ENCODE measurements around the gene CLK1. TPM values are rescaled to one million over a fixed set of nuclear protein-coding genes. Genes with fewer than 3 reads are reported as not detected.
"Not testable (repeated sequence)": the region's sequence is repeated elsewhere in the genome, so short reads cannot be mapped to it uniquely, and the experiment has no call there.

The CLK1 gene
- total RNA-seq, 2 donors from 2014 or later, result 161 to 178 TPM

GRCh38 chr2:200845669-200846325 lies 18.7 kb downstream of the CLK1 start:
- Mint-ChIP-seq H3K36me3 (ENCODE audit: insufficient read depth in 2 of 2) (peaks cover 0 to 6% of the 10 kb centered on the region in 2 donors), H3K9me3 (no peaks in the 10 kb centered on the region), H3K27me3 (ENCODE audit: low read depth) (no peaks in the 10 kb centered on the region), H3K27ac (peak overlapping the region; percentile 4), H3K4me3 (no peak overlapping the region), H3K4me1 (ENCODE audit: low read depth) (no peaks in the 10 kb centered on the region)
- ATAC-seq (replicated peaks in 1 of 2) (peak; percentile 5 to 21), DNase-seq (no peak)

- H3K4me1 Mint-ChIP-seq (ENCODE audit: low read depth), result no peaks in the 10 kb centered on the region
- no peaks in the 10 kb centered on the region for H3K27me3 Mint-ChIP-seq (ENCODE audit: low read depth)
- H3K27ac Mint-ChIP-seq, result no peak overlapping the region
- no peak for DNase-seq
- H3K4me3 Mint-ChIP-seq, result no peak overlapping the region
- ATAC-seq (replicated peaks in 1 of 2), result peak; percentile 10 to 24
- H3K9me3 Mint-ChIP-seq, result no peaks in the 10 kb centered on the region
- no peaks in the 10 kb centered on the region for H3K36me3 Mint-ChIP-seq (ENCODE audit: insufficient read depth in 2 of 2)
Observed at GRCh38 chr2:200845194-200845593, 19.3 kb downstream of the CLK1 start.

GRCh38 chr2:200843993-200844948 lies 20.2 kb downstream of the CLK1 start:
- Mint-ChIP-seq H3K4me3 (no peak overlapping the region), H3K9me3 (no peaks in the 10 kb centered on the region), H3K36me3 (ENCODE audit: insufficient read depth in 2 of 2) (no peaks in the 10 kb centered on the region), H3K4me1 (ENCODE audit: low read depth) (no peaks in the 10 kb centered on the region), H3K27me3 (ENCODE audit: low read depth) (no peaks in the 10 kb centered on the region), H3K27ac (no peak overlapping the region)
- ATAC-seq (replicated peaks in 1 of 2) (peak; percentile 5 to 22), DNase-seq (no peak)

GRCh38 chr2:200839513-200839912 lies 24.9 kb downstream of the CLK1 start:
- DNase-seq (no peak), ATAC-seq (replicated peaks in 1 of 2) (no peak)
- Mint-ChIP-seq H3K9me3 (peaks cover 6 to 8% of the 10 kb centered on the region in 2 donors), H3K4me1 (ENCODE audit: low read depth) (no peaks in the 10 kb centered on the region), H3K4me3 (no peak overlapping the region), H3K27ac (no peak overlapping the region), H3K36me3 (ENCODE audit: insufficient read depth in 2 of 2) (peaks cover 1 to 13% of the 10 kb centered on the region in 2 donors), H3K27me3 (ENCODE audit: low read depth) (no peaks in the 10 kb centered on the region)

DNA sequence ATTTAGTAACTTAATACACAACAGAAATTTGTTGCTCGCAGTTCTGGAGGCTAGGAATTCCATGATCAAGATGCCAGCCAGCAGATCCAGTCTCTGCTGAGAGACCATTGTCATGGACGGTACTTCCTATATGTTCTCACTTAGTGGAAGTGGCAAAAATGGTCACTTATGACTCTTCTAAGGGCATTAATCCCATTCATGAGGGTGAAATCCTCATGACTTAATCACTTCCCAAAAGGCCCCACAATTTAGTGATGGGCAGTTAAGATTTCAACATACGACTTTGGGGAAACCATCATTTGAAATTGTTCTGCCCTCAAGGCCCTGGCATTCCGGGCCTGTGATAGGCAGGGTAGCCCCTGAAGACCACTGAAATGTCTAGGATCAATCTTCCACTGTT lies 29.8 kb downstream of the CLK1 start:
- H3K4me3 Mint-ChIP-seq, result no peak overlapping the region
- H3K36me3 Mint-ChIP-seq (ENCODE audit: insufficient read depth in 2 of 2), result peaks cover 1 to 13% of the 10 kb centered on the region in 2 donors
- H3K9me3 Mint-ChIP-seq, result peaks cover 6 to 8% of the 10 kb centered on the region in 2 donors
- DNase-seq, result no peak
- no peaks in the 10 kb centered on the region for H3K27me3 Mint-ChIP-seq (ENCODE audit: low read depth)
- H3K27ac Mint-ChIP-seq, result no peak overlapping the region
- ATAC-seq (replicated peaks in 1 of 2), result no peak
- no peaks in the 10 kb centered on the region for H3K4me1 Mint-ChIP-seq (ENCODE audit: low read depth)

DNA sequence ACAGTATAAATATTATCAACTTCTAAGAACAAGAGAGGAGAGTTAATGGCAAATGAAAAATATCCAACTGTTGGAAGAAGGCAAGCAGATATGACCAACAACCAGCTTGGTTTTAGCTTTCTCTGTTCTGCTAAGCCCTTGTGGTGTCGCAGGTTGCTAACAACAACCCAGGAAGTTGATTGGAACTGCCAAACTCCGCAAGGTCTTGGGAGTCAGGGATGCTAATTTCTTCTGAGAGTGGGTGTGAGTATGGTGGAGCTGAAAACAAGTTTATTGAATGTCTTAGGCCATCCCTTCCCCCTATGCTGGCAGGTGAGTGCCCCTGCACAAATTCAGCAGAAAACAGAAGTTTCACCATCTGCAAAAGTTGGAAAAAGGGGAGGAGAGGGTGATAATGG lies 35.2 kb downstream of the CLK1 start:
- DNase-seq (no peak), ATAC-seq (replicated peaks in 1 of 2) (no peak)
- Mint-ChIP-seq H3K4me3 (no peak overlapping the region), H3K27me3 (ENCODE audit: low read depth) (no peaks in the 10 kb centered on the region), H3K27ac (peak overlapping the region; percentile 90), H3K36me3 (ENCODE audit: insufficient read depth in 2 of 2) (peaks cover 0 to 14% of the 10 kb centered on the region in 2 donors), H3K9me3 (no peaks in the 10 kb centered on the region), H3K4me1 (ENCODE audit: low read depth) (no peaks in the 10 kb centered on the region)

- Mint-ChIP-seq H3K4me3 (no peak overlapping the region), H3K9me3 (no peaks in the 10 kb centered on the region), H3K27ac (peak overlapping the region; percentile 90), H3K4me1 (ENCODE audit: low read depth) (no peaks in the 10 kb centered on the region), H3K27me3 (ENCODE audit: low read depth) (no peaks in the 10 kb centered on the region), H3K36me3 (ENCODE audit: insufficient read depth in 2 of 2) (peaks cover 0 to 14% of the 10 kb centered on the region in 2 donors)
- DNase-seq (no peak), ATAC-seq (replicated peaks in 1 of 2) (no peak)
Observed at GRCh38 chr2:200828572-200829257, 35.7 kb downstream of the CLK1 start.

DNA sequence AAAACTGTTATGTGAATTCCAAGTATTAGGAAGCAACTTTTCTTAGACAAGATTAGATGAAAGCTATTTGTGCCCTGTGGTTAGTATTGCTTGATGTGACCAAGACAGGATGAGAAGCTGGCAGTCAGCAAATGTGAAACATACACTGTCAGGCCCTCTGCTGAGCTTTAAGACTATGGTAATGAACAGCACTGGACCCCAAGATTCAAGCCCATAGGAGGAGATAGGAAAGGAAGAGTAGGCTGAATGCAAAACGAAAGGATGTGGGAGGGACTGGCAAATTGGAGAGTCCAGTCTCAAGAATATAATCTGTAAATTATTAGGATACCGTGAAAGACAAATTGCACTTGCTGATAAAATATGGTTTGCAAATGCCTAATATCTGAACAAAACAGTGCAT lies 36.4 kb downstream of the CLK1 start:
- Mint-ChIP-seq H3K36me3 (ENCODE audit: insufficient read depth in 2 of 2) (peaks cover 0 to 14% of the 10 kb centered on the region in 2 donors), H3K9me3 (no peaks in the 10 kb centered on the region), H3K27me3 (ENCODE audit: low read depth) (no peaks in the 10 kb centered on the region), H3K4me1 (ENCODE audit: low read depth) (no peaks in the 10 kb centered on the region), H3K4me3 (no peak overlapping the region), H3K27ac (peak overlapping the region; percentile 17)
- ATAC-seq (replicated peaks in 1 of 2) (no peak), DNase-seq (no peak)

DNA sequence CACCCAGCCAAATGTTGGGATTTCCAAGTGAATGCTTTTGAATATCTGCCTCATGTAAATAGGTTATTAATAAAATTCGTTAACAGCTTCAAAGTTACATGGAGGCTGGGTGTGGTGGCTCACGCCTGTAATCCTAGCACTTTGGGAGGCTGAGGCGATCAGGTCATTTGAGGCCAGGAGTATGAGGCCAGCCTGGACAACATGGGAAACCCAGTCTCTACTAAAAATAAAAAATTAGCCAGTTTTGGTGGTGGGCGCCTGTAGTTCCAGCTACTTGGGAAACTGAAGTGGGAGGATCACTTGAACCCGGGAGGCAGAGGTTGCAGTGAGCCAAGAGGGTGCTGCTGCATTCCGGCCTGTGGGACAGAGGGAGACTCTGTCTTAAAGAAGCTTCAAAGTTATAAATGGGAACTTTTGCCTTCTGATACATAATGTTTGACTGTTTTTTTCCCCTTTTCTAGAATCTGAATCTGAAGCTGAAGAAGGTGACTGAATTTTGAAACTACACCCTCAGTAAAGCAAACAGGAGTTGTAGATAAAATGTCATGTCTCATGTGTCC lies 42.7 kb downstream of the CLK1 start:
- no peaks in the 10 kb centered on the region for H3K27me3 Mint-ChIP-seq (ENCODE audit: low read depth)
- peaks cover 19 to 53% of the 10 kb centered on the region in 2 donors for H3K36me3 Mint-ChIP-seq (ENCODE audit: insufficient read depth in 2 of 2)
- peak overlapping the region; percentile 70 for H3K27ac Mint-ChIP-seq
- ATAC-seq (replicated peaks in 1 of 2), result no peak
- DNase-seq, result no peak
- H3K4me3 Mint-ChIP-seq, result no peak overlapping the region
- peaks cover 24% of the 10 kb centered on the region for H3K4me1 Mint-ChIP-seq (ENCODE audit: low read depth)
- H3K9me3 Mint-ChIP-seq, result no peaks in the 10 kb centered on the region

DNA sequence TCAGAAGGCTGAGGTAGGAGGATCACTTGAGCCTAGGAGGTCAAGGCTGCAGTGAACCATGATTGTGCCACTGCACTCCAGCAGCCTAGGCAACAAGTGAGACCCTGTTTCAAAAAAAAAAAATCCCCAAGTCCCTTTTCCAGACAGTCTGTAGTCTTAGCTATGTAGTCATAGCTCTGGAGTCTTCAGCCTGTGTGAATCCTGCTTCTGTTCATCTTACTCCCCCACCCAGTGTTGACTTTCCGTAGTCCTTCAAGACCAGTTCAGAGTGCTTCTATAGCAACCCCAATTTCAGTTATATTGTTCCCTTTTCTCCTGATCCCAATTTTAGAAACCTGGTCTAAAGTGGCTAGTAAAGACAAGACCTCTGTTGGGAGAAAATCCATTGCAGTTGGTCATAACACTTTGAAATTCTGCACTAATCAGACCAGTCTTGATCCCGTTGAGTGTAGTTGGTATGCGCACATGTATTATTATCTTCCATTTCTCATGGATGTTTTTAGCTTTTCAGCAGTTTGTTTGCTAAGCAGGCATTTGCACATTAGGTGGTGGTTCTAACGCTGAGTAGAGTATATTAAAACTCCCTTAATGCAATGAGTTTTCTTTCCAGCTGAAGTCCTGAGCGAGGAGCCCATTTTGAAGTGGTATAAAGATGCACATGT lies 43.8 kb downstream of the CLK1 start:
- Mint-ChIP-seq H3K27ac (peak overlapping the region; percentile 58), H3K36me3 (ENCODE audit: insufficient read depth in 2 of 2) (peaks cover 21 to 61% of the 10 kb centered on the region in 2 donors), H3K27me3 (ENCODE audit: low read depth) (no peaks in the 10 kb centered on the region), H3K9me3 (no peaks in the 10 kb centered on the region), H3K4me1 (ENCODE audit: low read depth) (peaks cover 34% of the 10 kb centered on the region), H3K4me3 (no peak overlapping the region)
- DNase-seq, result no peak
- ATAC-seq (replicated peaks in 1 of 2), result peak in 1 of 2 donors; percentile 28

GRCh38 chr2:200818732-200819131 lies 45.7 kb downstream of the CLK1 start:
- not testable (repeated sequence) for H3K27me3 Mint-ChIP-seq (ENCODE audit: low read depth); H3K4me3 Mint-ChIP-seq; DNase-seq; ATAC-seq (replicated peaks in 1 of 2); H3K9me3 Mint-ChIP-seq
- peaks cover 54% of the 10 kb centered on the region for H3K4me1 Mint-ChIP-seq (ENCODE audit: low read depth)
- H3K27ac Mint-ChIP-seq, result peak overlapping the region; percentile 86
- peaks cover 35 to 73% of the 10 kb centered on the region in 2 donors for H3K36me3 Mint-ChIP-seq (ENCODE audit: insufficient read depth in 2 of 2)

DNA sequence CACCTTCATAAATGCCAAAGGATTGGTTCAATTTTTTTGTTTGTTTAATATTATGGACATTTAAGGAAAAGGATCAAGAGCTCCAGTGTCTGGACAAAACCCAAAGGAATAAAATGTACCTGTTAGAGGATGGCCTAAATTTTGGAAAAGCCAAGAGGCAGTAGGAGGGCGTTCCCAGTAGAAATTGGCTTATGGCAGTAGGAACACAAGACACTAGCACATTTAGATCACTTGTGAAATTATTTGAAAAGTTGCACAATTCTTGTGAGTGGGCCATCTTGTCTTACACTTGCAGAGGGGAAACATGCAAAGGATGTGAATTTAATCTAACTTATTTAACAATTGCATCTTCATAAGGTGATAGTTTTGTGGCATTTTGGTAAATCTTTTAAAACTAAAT lies 49.5 kb downstream of the CLK1 start:
- peaks cover 31 to 63% of the 10 kb centered on the region in 2 donors for H3K36me3 Mint-ChIP-seq (ENCODE audit: insufficient read depth in 2 of 2)
- DNase-seq (no peak), ATAC-seq (replicated peaks in 1 of 2) (no peak)
- no peaks in the 10 kb centered on the region for H3K9me3 Mint-ChIP-seq
- H3K27ac Mint-ChIP-seq, result peak overlapping the region; percentile 99
- peaks cover 67% of the 10 kb centered on the region for H3K4me1 Mint-ChIP-seq (ENCODE audit: low read depth)
- H3K27me3 Mint-ChIP-seq (ENCODE audit: low read depth), result no peaks in the 10 kb centered on the region
- H3K4me3 Mint-ChIP-seq, result peak overlapping the region; percentile 93 to 97
